ENCODE results near the gene HLA-DQB2. TPM values are rescaled to one million over a fixed set of nuclear protein-coding genes. Genes with fewer than 3 reads are reported as not detected.

HLA-DQB2 gene
- total and polyA plus RNA-seq, 2 donors (not counting 3 experiments of a cell fraction or from before 2014, with no cell fraction given), result not detected

- CTCF ChIA-PET, result no interaction called here
- FAIRE-seq, result no peak
Measured at GRCh38 chr6:32718879-32719278, 44.5 kb downstream of the HLA-DQB2 start.

More at GRCh38 chr6:32718879-32719278, 44.5 kb downstream of the HLA-DQB2 start:
- Histone ChIP-seq H3K4me3 (replicated peaks in 1 of 3; ENCODE audit: insufficient read depth in 1 of 3, low read depth in 1 of 3, low read length in 3 of 3) (no peak overlapping the region), H3K4me1 (ENCODE audit: control insufficient read depth, extremely low read depth, insufficient read depth, low read length) (no peaks in the 10 kb centered on the region), H4K20me1 (replicated peaks; ENCODE audit: control insufficient read depth, extremely low read depth, insufficient read depth, low read length) (no peaks in the 10 kb centered on the region), H3K36me3 (ENCODE audit: control insufficient read depth in 2 of 2, extremely low read depth in 1 of 2, insufficient read depth in 2 of 2, low read length in 2 of 2) (no peaks in the 10 kb centered on the region), H3K9me3 (replicated peaks; ENCODE audit: control insufficient read depth, insufficient read depth, low read length) (no peaks in the 10 kb centered on the region), H3K4me2 (ENCODE audit: insufficient read depth, low read length) (no peak overlapping the region), H3K9ac (replicated peaks; ENCODE audit: extremely low read depth, insufficient read depth, low read length) (no peak overlapping the region), H3K27ac (ENCODE audit: insufficient read depth, low read depth, low read length) (no peak overlapping the region), H3K27me3 (ENCODE audit: control insufficient read depth in 2 of 2, insufficient read depth in 2 of 2, low read length in 2 of 2) (peaks cover 2 to 7% of the 10 kb centered on the region in 2 experiments), H3K79me2 (ENCODE audit: control insufficient read depth, insufficient read depth, low read length) (no peaks in the 10 kb centered on the region), H2AFZ (ENCODE audit: low read depth, low read length) (no peak overlapping the region), H3K9me1 (replicated peaks; ENCODE audit: control insufficient read depth, extremely low read depth, insufficient read depth, low read length) (no peaks in the 10 kb centered on the region)
- dilution Hi-C loops (cut with MboI; ENCODE audit: extremely low pct_ligation_motif_present, low sequenced_read_pairs), result no loop called here
- intact Hi-C loops (cut with micrococcal nuclease), result no loop called here
- BruUV-seq (replicated peaks), result no TSS peak
- DNase-seq (ENCODE audit: low read depth, low spot score), result no peak
- POLR2A ChIA-PET, result no interaction called here
- TF ChIP-seq, protein P1, sequence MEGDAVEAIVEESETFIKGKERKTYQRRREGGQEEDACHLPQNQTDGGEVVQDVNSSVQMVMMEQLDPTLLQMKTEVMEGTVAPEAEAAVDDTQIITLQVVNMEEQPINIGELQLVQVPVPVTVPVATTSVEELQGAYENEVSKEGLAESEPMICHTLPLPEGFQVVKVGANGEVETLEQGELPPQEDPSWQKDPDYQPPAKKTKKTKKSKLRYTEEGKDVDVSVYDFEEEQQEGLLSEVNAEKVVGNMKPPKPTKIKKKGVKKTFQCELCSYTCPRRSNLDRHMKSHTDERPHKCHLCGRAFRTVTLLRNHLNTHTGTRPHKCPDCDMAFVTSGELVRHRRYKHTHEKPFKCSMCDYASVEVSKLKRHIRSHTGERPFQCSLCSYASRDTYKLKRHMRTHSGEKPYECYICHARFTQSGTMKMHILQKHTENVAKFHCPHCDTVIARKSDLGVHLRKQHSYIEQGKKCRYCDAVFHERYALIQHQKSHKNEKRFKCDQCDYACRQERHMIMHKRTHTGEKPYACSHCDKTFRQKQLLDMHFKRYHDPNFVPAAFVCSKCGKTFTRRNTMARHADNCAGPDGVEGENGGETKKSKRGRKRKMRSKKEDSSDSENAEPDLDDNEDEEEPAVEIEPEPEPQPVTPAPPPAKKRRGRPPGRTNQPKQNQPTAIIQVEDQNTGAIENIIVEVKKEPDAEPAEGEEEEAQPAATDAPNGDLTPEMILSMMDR (IDR thresholded peaks at IDR 0.05; ENCODE audit: extremely low read depth in 1 of 2, insufficient read depth in 1 of 2, low read depth in 1 of 2, low read length in 2 of 2), result no peak
- no peak for TF ChIP-seq GATA2 (IDR thresholded peaks at IDR 0.05; ENCODE audit: insufficient read depth, insufficient read length, low read depth, low read length)
- no peak for TF ChIP-seq FOS (IDR thresholded peaks at IDR 0.05; ENCODE audit: borderline replicate concordance, insufficient read depth, low read length)
- TF ChIP-seq POLR2AphosphoS5 (IDR thresholded peaks at IDR 0.05; ENCODE audit: insufficient read depth, low read depth, low read length), result no peak
- no peak for TF ChIP-seq POLR2A (IDR thresholded peaks at IDR 0.05; ENCODE audit: low read depth, low read length)
- TF ChIP-seq MAX (IDR thresholded peaks at IDR 0.05; ENCODE audit: insufficient read depth, insufficient read length), result no peak
- no peak for TF ChIP-seq MYC (IDR thresholded peaks at IDR 0.05; ENCODE audit: low read depth, low read length)
- TF ChIP-seq JUN (IDR thresholded peaks at IDR 0.05; ENCODE audit: borderline replicate concordance, insufficient read depth, insufficient read length, low read depth), result no peak
- no peak for TF ChIP-seq EZH2 (IDR thresholded peaks at IDR 0.05; ENCODE audit: borderline replicate concordance, low read depth, low read length, severe bottlenecking)
